HCT116 (cell line): ENCODE measurements around the gene PLCB3. TPM values are rescaled to one million over a fixed set of nuclear protein-coding genes. Genes with fewer than 3 reads are reported as not detected.

Experiments used
- ATAC-seq: fragments of 200-7000 bp; cut with Tn5 transposase; 2 replicates; pipeline ENCODE4 v1.9.1; 2020; ENCODE audit warnings: mild to moderate bottlenecking, moderate library complexity
- BruUV-seq: library from RNA; stranded (reverse); fragments of 400-500 nt; replicated peaks from 2 replicates; lab custom pipeline; 2021; lab: Mats Ljungman, UMichigan
- CTCF ChIA-PET: fragments of 300-600 bp; sonication (Branson Sonifier 250); formaldehyde crosslinking; loops from one replicate; lab custom pipeline; 2021; ENCODE audit warnings: antibody characterized with exemption; lab: Charles Lee
- POLR2A ChIA-PET: fragments of 300-600, 350-600 bp; sonication (Branson Sonifier 250); formaldehyde crosslinking; loops from one replicate; lab custom pipeline; 2021; ENCODE audit warnings: antibody characterized with exemption; lab: Charles Lee
- RAD21 ChIA-PET, 2 experiments: fragments of 300-600 bp; sonication (Branson Sonifier 250); formaldehyde crosslinking; loops; one replicate each; lab custom pipeline; 2023; ENCODE audit warnings: low total read pairs in 2 of 2; ENCODE audit not compliant: uncharacterized antibody in 2 of 2, unreplicated experiment in 2 of 2, low non-redundant PET in 1 of 2; lab: Charles Lee
- DNase-seq: peaks from one replicate; pipeline ENCODE4 v3.0.0-alpha.2; 2010; ENCODE audit warnings: low read depth, low spot score
- H2AFZ ChIP-seq: fragments of 200-600 bp; shearing (Covaris generic), sonication (generic); 2 replicates; pipeline ENCODE4 v1.6.1; 2017; ENCODE audit warnings: low read depth, mixed run types, mixed read lengths, antibody characterized with exemption, low read length; ENCODE audit not compliant: poor library complexity, severe bottlenecking
- H3K27ac ChIP-seq: 2 replicates; pipeline ENCODE4 v1.5.1; 2012; ENCODE audit warnings: low read depth, low read length
- H3K27me3 ChIP-seq: fragments of 200-600 bp; sonication (generic); 2 replicates; pipeline ENCODE4 v1.6.1; 2016; ENCODE audit warnings: mixed run types, low read length, mixed read lengths; ENCODE audit not compliant: insufficient read depth
- H3K36me3 ChIP-seq, 2 experiments: fragments of 200-500 bp in 1 of 2; fragments of 200-600 bp in 1 of 2; sonication (Bioruptor generic) in 1 of 2; sonication (generic) in 1 of 2; 2 replicates each; pipeline versions ENCODE4 v1.5.1 to v1.6.1; 2014 to 2016; ENCODE audit warnings: low read length in 2 of 2, inconsistent platforms in 1 of 2, mixed read lengths in 1 of 2, mixed run types in 1 of 2; ENCODE audit not compliant: insufficient read depth in 2 of 2, control insufficient read depth in 1 of 2
- H3K4me1 ChIP-seq, 2 experiments: fragments of 200-600 bp in 1 of 2; sonication (generic) in 1 of 2; 2 replicates each; pipeline versions ENCODE4 v1.5.1 to v1.6.1; 2012 to 2017; ENCODE audit warnings: low read length in 2 of 2, inconsistent platforms in 1 of 2, mild to moderate bottlenecking in 1 of 2, mixed read lengths in 1 of 2, mixed run types in 1 of 2, moderate library complexity in 1 of 2; ENCODE audit not compliant: insufficient read depth in 2 of 2, control insufficient read depth in 1 of 2
- H3K4me2 ChIP-seq: fragments of 200-600 bp; sonication (generic); 2 replicates; pipeline ENCODE4 v1.6.1; 2017; ENCODE audit warnings: mixed run types, low read length, mixed read lengths
- H3K4me3 ChIP-seq, 2 experiments: fragments of 200-600 bp in 1 of 2; sonication (generic) in 1 of 2; replicated peaks in 1 of 2; 2 replicates each; pipeline ENCODE4 v1.5.1; 2011 to 2016; ENCODE audit warnings: low read length in 2 of 2, control low read depth in 1 of 2, low read depth in 1 of 2, mild to moderate bottlenecking in 1 of 2, mixed read lengths in 1 of 2, mixed run types in 1 of 2
- H3K79me2 ChIP-seq: fragments of 200-600 bp; sonication (generic); 2 replicates; pipeline ENCODE4 v1.6.1; 2017; ENCODE audit warnings: mild to moderate bottlenecking, mixed run types, low read length, moderate library complexity, mixed read lengths; ENCODE audit not compliant: insufficient read depth
- H3K9ac ChIP-seq: fragments of 200-600 bp; sonication (generic); 2 replicates; pipeline ENCODE4 v1.6.1; 2016; ENCODE audit warnings: low read length, mixed read lengths
- H3K9me2 ChIP-seq: fragments of 200-600 bp; sonication (generic), shearing (Covaris generic); 2 replicates; pipeline ENCODE4 v1.6.1; 2017; ENCODE audit warnings: mixed run types, mild to moderate bottlenecking, moderate library complexity; ENCODE audit not compliant: insufficient read depth
- H3K9me3 ChIP-seq, 2 experiments: fragments of 200-500 bp in 1 of 2; fragments of 200-600 bp in 1 of 2; sonication (Bioruptor generic) in 1 of 2; sonication (generic) in 1 of 2; 2 replicates each; pipeline ENCODE4 v1.6.1; 2014 to 2017; ENCODE audit warnings: low read length in 2 of 2, mixed read lengths in 2 of 2, inconsistent platforms in 1 of 2, low read depth in 1 of 2, mild to moderate bottlenecking in 1 of 2, mixed run types in 1 of 2, moderate library complexity in 1 of 2; ENCODE audit not compliant: control insufficient read depth in 1 of 2, insufficient read depth in 1 of 2
- H4K20me1 ChIP-seq: fragments of 200-600 bp; sonication (generic), shearing (Covaris generic); 2 replicates; pipeline ENCODE4 v1.6.1; 2017; ENCODE audit warnings: mixed run types, mild to moderate bottlenecking, moderate library complexity; ENCODE audit not compliant: insufficient read depth
- EZH2 ChIP-seq: fragments of 200-600 bp; sonication (generic); IDR thresholded peaks from 2 replicates; pipeline ENCODE4 v1.6.1; 2017; ENCODE audit warnings: antibody characterized with exemption, mixed run types
- EZH2phosphoT487 ChIP-seq: fragments of 200-600 bp; IDR thresholded peaks from 2 replicates; pipeline ENCODE4 v1.6.1; 2018; ENCODE audit warnings: antibody characterized with exemption, borderline replicate concordance
- FOSL1 ChIP-seq: IDR thresholded peaks from 2 replicates; pipeline ENCODE4 v1.6.1; 2012; ENCODE audit warnings: low read depth
- SRF ChIP-seq: IDR thresholded peaks from 2 replicates; pipeline ENCODE4 v1.6.1; 2012; ENCODE audit warnings: low read depth
- TCF7L2 ChIP-seq: IDR thresholded peaks from 2 replicates; pipeline ENCODE4 v1.7.0; 2011; ENCODE audit warnings: borderline replicate concordance, inconsistent platforms; ENCODE audit not compliant: insufficient read depth, insufficient read length; ENCODE audit errors: extremely low read depth
- YY1 ChIP-seq: IDR thresholded peaks from 2 replicates; pipeline ENCODE4 v1.6.1; 2011; ENCODE audit warnings: low read length, low read depth, moderate library complexity, mild to moderate bottlenecking; ENCODE audit not compliant: insufficient replicate concordance; ENCODE audit errors: extremely low read depth
- ZFX ChIP-seq: fragments of 450-650 bp; IDR thresholded peaks from 2 replicates; pipeline ENCODE4 v1.6.1; 2017
- intact Hi-C: fragments of 100-400 bp; cut with micrococcal nuclease; formaldehyde crosslinking; loops from 2 replicates; pipeline ENCODE4 v1.10.0; 2022
- total RNA-seq: library from RNA; stranded (reverse); gene quantifications from one replicate; pipeline ENCODE4 v1.2.1, GENCODE V29; 2021; ENCODE audit not compliant: unreplicated experiment
- TF ChIP-seq, protein P1 (sequence below): IDR thresholded peaks from 2 replicates; pipeline ENCODE4 v1.6.1; 2012
- TF ChIP-seq, protein P2 (sequence below), 3 experiments: fragments of 200-600 bp in 1 of 3; sonication (generic) in 1 of 3; IDR thresholded peaks in 2 of 3; conservative IDR thresholded peaks in 1 of 3; 2 replicates each; pipeline ENCODE4 v1.5.1; 2012 to 2017; ENCODE audit warnings: low read depth in 2 of 3, low read length in 2 of 3, antibody characterized with exemption in 1 of 3, borderline replicate concordance in 1 of 3, control low read depth in 1 of 3, mild to moderate bottlenecking in 1 of 3, mixed read lengths in 1 of 3, mixed run types in 1 of 3, moderate library complexity in 1 of 3; ENCODE audit not compliant: insufficient read depth in 1 of 3
- TF ChIP-seq, protein P3 (sequence below): IDR thresholded peaks from 2 replicates; pipeline ENCODE4 v1.6.1; 2012

The PLCB3 gene
- total RNA-seq, 1 experiment from 2014 or later, result 106 TPM

DNA sequence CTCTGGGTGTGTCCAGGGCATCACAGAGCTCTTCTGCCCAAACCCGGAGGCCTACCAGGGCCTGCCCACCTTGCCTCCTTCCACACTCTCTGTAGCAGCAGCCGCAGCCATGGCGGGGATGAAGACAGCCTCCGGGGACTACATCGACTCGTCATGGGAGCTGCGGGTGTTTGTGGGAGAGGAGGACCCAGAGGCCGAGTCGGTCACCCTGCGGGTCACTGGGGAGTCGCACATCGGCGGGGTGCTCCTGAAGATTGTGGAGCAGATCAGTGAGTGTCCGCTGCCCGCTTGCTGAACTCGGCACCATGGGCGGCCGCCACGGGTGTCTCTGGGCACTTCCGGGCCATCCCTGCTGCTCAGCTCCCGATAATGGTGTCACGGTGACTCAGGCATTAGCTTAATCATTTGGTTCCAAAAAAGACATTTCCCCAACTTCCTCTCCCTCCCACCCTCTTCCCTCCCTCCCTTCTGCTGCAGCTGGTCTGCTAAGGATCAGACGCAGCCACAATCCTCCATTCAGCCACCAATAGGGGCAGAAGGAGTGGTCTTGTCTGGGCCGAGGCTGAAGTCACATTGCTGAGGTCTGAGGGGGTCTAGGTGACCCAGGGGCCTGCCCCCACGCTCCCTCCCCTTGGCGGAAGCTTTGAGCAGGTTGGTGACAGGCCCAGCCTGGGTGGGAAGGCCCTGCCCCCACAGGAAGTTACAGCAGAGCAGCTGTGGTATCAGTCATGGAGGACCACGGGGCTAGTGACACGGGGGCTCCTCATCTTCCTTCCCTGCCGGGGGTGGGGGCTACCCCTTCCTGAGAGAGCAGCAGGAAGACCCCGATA is 43.9 kb upstream of the PLCB3 start (continued):
- no peak for TF ChIP-seq EZH2
- TF ChIP-seq, all 23 proteins: peak for 0

DNA sequence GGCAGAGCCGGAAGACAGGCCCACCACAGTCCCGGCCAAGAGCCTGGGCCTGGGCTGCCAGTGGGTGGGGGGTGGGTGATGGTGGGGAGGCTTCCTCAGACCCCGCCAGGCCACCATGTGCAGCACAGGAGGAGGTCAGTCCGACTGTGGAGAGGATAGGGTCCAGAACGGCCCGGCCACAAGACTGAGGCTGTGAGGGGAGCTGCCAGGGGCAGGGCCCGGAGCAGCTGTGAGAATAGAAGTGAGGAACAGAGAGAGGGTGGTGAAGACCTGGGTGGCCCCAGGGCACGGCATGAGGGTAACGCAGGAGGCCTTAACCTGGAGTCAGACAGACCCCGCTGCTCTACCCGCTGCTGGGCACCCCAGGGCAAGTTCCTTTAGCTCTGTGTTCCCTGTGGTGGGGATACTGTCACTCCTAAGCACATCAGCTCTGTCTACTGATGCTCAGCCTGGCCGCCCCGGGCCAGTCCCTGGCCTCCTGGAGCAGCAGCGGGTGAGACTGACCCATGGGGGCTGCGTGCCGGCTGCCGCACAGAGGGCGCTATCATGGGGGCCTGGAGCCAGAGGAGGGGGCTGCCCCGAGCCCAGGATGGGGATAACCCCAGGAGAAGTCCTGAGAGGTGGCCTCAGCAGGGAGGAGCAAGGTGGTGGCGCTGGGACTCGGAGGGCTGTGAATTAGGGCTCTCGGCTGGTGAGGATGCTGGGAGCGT is 43.1 kb upstream of the PLCB3 start:
- intact Hi-C loops, result no loop called here
- Histone ChIP-seq H2AFZ (no peak overlapping the region), H3K36me3 (peaks cover 16 to 24% of the 10 kb centered on the region in 2 experiments), H3K9me3 (no peaks in the 10 kb centered on the region), H3K9me2 (no peaks in the 10 kb centered on the region), H3K9ac (no peak overlapping the region), H3K4me1 (peaks cover 0 to 8% of the 10 kb centered on the region in 2 experiments; a peak in 1 of 4 replicates), H3K4me2 (no peak overlapping the region), H4K20me1 (no peaks in the 10 kb centered on the region), H3K27me3 (no peaks in the 10 kb centered on the region), H3K4me3 (no peak overlapping the region), H3K27ac (no peak overlapping the region), H3K79me2 (peaks cover 9% of the 10 kb centered on the region; the same call in 1 of the 2 replicates)
- no TSS peak for BruUV-seq
- no peak for DNase-seq
- ChIA-PET RAD21 (no interaction called here), CTCF (no interaction called here), POLR2A (no interaction called here)
- ATAC-seq, result no peak
- no peak for TF ChIP-seq FOSL1
- TF ChIP-seq, protein P1, sequence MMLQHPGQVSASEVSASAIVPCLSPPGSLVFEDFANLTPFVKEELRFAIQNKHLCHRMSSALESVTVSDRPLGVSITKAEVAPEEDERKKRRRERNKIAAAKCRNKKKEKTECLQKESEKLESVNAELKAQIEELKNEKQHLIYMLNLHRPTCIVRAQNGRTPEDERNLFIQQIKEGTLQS, result no peak
- TF ChIP-seq SRF, result no peak
- TF ChIP-seq TCF7L2, result no peak
- TF ChIP-seq EZH2phosphoT487, result no peak
- no peak for TF ChIP-seq EZH2
- no peak for TF ChIP-seq ZFX
- TF ChIP-seq, protein P2, sequence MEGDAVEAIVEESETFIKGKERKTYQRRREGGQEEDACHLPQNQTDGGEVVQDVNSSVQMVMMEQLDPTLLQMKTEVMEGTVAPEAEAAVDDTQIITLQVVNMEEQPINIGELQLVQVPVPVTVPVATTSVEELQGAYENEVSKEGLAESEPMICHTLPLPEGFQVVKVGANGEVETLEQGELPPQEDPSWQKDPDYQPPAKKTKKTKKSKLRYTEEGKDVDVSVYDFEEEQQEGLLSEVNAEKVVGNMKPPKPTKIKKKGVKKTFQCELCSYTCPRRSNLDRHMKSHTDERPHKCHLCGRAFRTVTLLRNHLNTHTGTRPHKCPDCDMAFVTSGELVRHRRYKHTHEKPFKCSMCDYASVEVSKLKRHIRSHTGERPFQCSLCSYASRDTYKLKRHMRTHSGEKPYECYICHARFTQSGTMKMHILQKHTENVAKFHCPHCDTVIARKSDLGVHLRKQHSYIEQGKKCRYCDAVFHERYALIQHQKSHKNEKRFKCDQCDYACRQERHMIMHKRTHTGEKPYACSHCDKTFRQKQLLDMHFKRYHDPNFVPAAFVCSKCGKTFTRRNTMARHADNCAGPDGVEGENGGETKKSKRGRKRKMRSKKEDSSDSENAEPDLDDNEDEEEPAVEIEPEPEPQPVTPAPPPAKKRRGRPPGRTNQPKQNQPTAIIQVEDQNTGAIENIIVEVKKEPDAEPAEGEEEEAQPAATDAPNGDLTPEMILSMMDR (IDR thresholded peaks at IDR 0.05 in 2 of 3, conservative IDR thresholded peaks at IDR 0.05 in 1 of 3; ENCODE audit: borderline replicate concordance in 1 of 3, insufficient read depth in 1 of 3, low read depth in 2 of 3, low read length in 2 of 3), result no peak
- TF ChIP-seq, protein P3, sequence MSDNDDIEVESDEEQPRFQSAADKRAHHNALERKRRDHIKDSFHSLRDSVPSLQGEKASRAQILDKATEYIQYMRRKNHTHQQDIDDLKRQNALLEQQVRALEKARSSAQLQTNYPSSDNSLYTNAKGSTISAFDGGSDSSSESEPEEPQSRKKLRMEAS, result no peak
- no peak for TF ChIP-seq YY1
